ENCODE results near the gene CRYBB1.

GRCh38 chr22:26658671-26659478 lies 41.0 kb upstream of the CRYBB1 start:
- TF ChIP-seq CTCF (IDR thresholded peaks at IDR 0.05) (no peak), POLR2AphosphoS5 (IDR thresholded peaks at IDR 0.05) (peak in 1 of 3 donors; percentile 17), POLR2A (IDR thresholded peaks at IDR 0.05) (no peak), EP300 (IDR thresholded peaks at IDR 0.05; ENCODE audit: low read depth) (no peak)

Data from transverse colon (tissue), 4 donors.